Keratinocyte (primary cell): Measurements from ENCODE around the gene TRIM54. TPM values are rescaled to one million over a fixed set of nuclear protein-coding genes. Genes with fewer than 3 reads are reported as not detected.

Experiments
- DNase-seq: peaks from one replicate; pipeline ENCODE4 v3.0.0-alpha.2; 2011; ENCODE audit warnings: low read depth, missing footprints, low spot score
- FAIRE-seq: peaks from 2 replicates; lab custom pipeline; 2011; peaks lifted over from hg19 to GRCh38; lab: Jason Lieb, UNC
- H2AFZ ChIP-seq: 2 replicates; pipeline ENCODE4 v1.6.0; 2012; ENCODE audit warnings: low read length, control low read depth, inconsistent platforms; ENCODE audit not compliant: control insufficient read depth
- H3K27ac ChIP-seq: 2 replicates; pipeline ENCODE4 v1.5.1; 2011; ENCODE audit warnings: low read length; ENCODE audit not compliant: control insufficient read depth, insufficient read depth
- H3K27me3 ChIP-seq: 3 replicates; pipeline ENCODE4 v1.6.0; 2011; ENCODE audit warnings: low read length; ENCODE audit not compliant: control insufficient read depth, insufficient read depth; ENCODE audit errors: extremely low read depth
- H3K36me3 ChIP-seq, 2 experiments: 2 replicates in 1 of 2; 3 replicates in 1 of 2; pipeline ENCODE4 v1.5.1; 2011; ENCODE audit warnings: low read length in 2 of 2, mild to moderate bottlenecking in 1 of 2; ENCODE audit not compliant: control insufficient read depth in 2 of 2, insufficient read depth in 2 of 2; ENCODE audit errors: extremely low read depth in 1 of 2
- H3K4me1 ChIP-seq: 3 replicates; pipeline ENCODE4 v1.5.1; 2011; ENCODE audit warnings: low read length; ENCODE audit not compliant: control insufficient read depth, insufficient read depth; ENCODE audit errors: extremely low read depth
- H3K4me2 ChIP-seq: 3 replicates; pipeline ENCODE4 v1.6.0; 2011; ENCODE audit warnings: low read depth, low read length; ENCODE audit not compliant: control insufficient read depth, insufficient read depth; ENCODE audit errors: extremely low read depth
- H3K4me3 ChIP-seq, 3 experiments: fragments of 200-600 bp in 1 of 3; sonication (generic) in 1 of 3; 2 replicates in 2 of 3; 3 replicates in 1 of 3; pipeline ENCODE4 v1.5.1; 2011 to 2016; ENCODE audit warnings: low read length in 3 of 3, mild to moderate bottlenecking in 3 of 3, control low read depth in 2 of 3, inconsistent platforms in 1 of 3, low read depth in 1 of 3, mixed read lengths in 1 of 3, mixed run types in 1 of 3, moderate library complexity in 1 of 3; ENCODE audit not compliant: control insufficient read depth in 2 of 3, insufficient read depth in 2 of 3; ENCODE audit errors: extremely low read depth in 1 of 3
- H3K79me2 ChIP-seq: 2 replicates; pipeline ENCODE4 v1.6.0; 2012; ENCODE audit warnings: low read length; ENCODE audit not compliant: control insufficient read depth, insufficient read depth
- H3K9ac ChIP-seq: 3 replicates; pipeline ENCODE4 v1.6.0; 2011; ENCODE audit warnings: low read length; ENCODE audit not compliant: control insufficient read depth, insufficient read depth; ENCODE audit errors: extremely low read depth
- H3K9me1 ChIP-seq: 3 replicates; pipeline ENCODE4 v1.6.0; 2011; ENCODE audit warnings: low read length; ENCODE audit not compliant: control insufficient read depth, insufficient read depth; ENCODE audit errors: extremely low read depth
- H3K9me3 ChIP-seq: 2 replicates; pipeline ENCODE4 v1.5.1; 2012; ENCODE audit warnings: low read depth, low read length; ENCODE audit not compliant: control insufficient read depth
- H4K20me1 ChIP-seq: 3 replicates; pipeline ENCODE4 v1.6.0; 2011; ENCODE audit warnings: low read length; ENCODE audit not compliant: control insufficient read depth, insufficient read depth; ENCODE audit errors: extremely low read depth
- CTCF ChIP-seq, 3 experiments: IDR thresholded peaks in 1 of 3; conservative IDR thresholded peaks in 1 of 3; optimal IDR thresholded peaks in 1 of 3; 2 replicates in 2 of 3; 3 replicates in 1 of 3; pipeline versions ENCODE3 to v1.5.1; 2011; ENCODE audit warnings: low read length in 3 of 3, mild to moderate bottlenecking in 3 of 3, moderate library complexity in 2 of 3, control low read depth in 1 of 3, inconsistent platforms in 1 of 3; ENCODE audit not compliant: insufficient read depth in 2 of 3; ENCODE audit errors: extremely low read depth in 1 of 3
- EZH2 ChIP-seq: IDR thresholded peaks from one replicate; pipeline ENCODE4 v1.6.1; 2012; ENCODE audit warnings: inconsistent platforms, mild to moderate bottlenecking, low read length, moderate library complexity
- dilution Hi-C: fragments of 300-500 bp; cut with MboI; formaldehyde crosslinking; loops from one replicate; pipeline ENCODE4 v1.7.0; 2020; ENCODE audit warnings: low sequenced_read_pairs; ENCODE audit not compliant: extremely low pct_ligation_motif_present
- polyA plus RNA-seq, 5 experiments: library from polyadenylated mRNA; depleted of rRNA in 3 of 5; stranded (reverse) in 3 of 5; stranded (forward) in 1 of 5; unstranded in 1 of 5; fragments of >200 nt; gene quantifications; 1 replicate in 1 of 5; 2 replicates in 3 of 5; 3 replicates in 1 of 5; pipeline versions ENCODE4 v1.2.1 to v1.2.3, GENCODE V29; 2011 to 2012; ENCODE audit warnings: missing spikeins in 2 of 5, low read depth in 1 of 5, low replicate concordance in 1 of 5

TRIM54 gene
- polyA plus RNA-seq, 1 donor (not counting 4 experiments of a cell fraction or from before 2014, with no cell fraction given) = not detected

DNA sequence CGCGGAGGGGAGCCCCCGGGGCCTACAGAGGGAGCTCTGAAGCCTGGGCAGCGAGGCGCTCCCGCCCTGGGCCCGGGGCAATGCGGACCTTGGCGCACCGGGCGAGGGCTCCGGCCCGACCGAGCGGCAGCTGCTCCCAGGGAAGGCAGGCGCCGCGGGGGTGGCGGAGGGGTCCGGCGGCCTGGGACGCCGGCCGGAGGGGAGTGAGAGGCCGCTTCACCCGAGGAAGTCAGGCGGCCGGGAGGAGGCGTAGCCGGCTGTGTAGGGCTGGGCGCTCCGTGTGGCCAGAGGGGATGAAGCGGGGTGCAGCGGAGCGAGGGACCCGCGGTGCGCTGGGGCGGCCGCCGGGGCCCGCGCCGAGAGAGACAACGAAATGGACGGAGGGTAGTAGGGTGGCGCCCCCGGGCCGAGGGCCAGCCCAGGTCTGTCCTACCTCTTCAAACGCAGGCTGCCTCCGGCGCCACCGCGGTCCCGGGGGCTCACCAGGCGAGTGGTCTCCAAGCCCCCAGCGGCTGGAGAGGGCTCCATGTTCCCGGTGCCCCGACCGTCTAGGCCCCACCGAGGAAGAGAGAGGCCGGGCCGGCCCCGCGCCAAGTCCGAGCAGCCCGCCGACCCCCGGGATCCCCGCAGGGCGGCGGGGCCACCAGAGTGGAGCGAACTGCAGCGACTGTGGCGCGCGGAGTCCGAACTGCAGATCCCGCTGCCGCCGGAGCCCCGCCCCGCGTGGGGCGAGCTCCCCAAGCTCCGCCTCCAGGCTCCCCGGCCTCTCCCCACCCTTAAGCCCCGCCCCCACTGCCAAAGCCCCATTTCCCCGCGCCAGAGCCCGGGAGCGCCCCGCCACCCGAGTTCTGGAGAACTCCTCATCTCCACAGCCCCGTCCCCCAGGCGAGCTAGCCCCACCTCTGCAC lies 19.6 kb upstream of the TRIM54 start, which contains the start of gene SLC30A3:
TSS of gene SLC30A3 (minus strand) at position 669 of the 908 bp plus-strand sequence. CDS start at position 528, 141 bp downstream.
- Histone ChIP-seq H3K4me3 (peak within 1 kb of the TSS; percentile 27 to 54 (median 42)), H2AFZ (peak within 1 kb of the TSS; percentile 26), H4K20me1 (peaks cover 2% of the 10 kb centered on the region), H3K36me3 (no peaks in the 10 kb centered on the region), H3K9me3 (no peaks in the 10 kb centered on the region), H3K4me2 (peak within 1 kb of the TSS; percentile 71), H3K9me1 (no peaks in the 10 kb centered on the region), H3K27ac (no peak within 1 kb of the TSS), H3K9ac (no peak within 1 kb of the TSS), H3K79me2 (no peaks in the 10 kb centered on the region), H3K27me3 (peaks cover 77% of the 10 kb centered on the region), H3K4me1 (peaks cover 14% of the 10 kb centered on the region)
- dilution Hi-C loops = no loop called here
- TF ChIP-seq CTCF (optimal IDR thresholded peaks at IDR 0.05 in 1 of 3, IDR thresholded peaks at IDR 0.05 in 1 of 3, conservative IDR thresholded peaks at IDR 0.05 in 1 of 3; ENCODE audit: extremely low read depth in 1 of 3, insufficient read depth in 2 of 3, low read length in 3 of 3) = no peak
- peak; percentile 92 for TF ChIP-seq EZH2
- DNase-seq (no peak), FAIRE-seq (no peak)

- Histone ChIP-seq H3K9me3 (no peaks in the 10 kb centered on the region), H3K4me2 (peak overlapping the region; percentile 71), H3K9me1 (no peaks in the 10 kb centered on the region), H3K27ac (no peak overlapping the region), H4K20me1 (peaks cover 2% of the 10 kb centered on the region), H3K36me3 (no peaks in the 10 kb centered on the region), H3K79me2 (no peaks in the 10 kb centered on the region), H3K4me3 (peak overlapping the region; percentile 27 to 44 (median 42)), H3K9ac (no peak overlapping the region), H3K4me1 (peaks cover 14% of the 10 kb centered on the region), H3K27me3 (peaks cover 72% of the 10 kb centered on the region), H2AFZ (no peak overlapping the region)
- dilution Hi-C loops = no loop called here
- DNase-seq = no peak
- no peak for FAIRE-seq
- TF ChIP-seq CTCF (optimal IDR thresholded peaks at IDR 0.05 in 1 of 3, IDR thresholded peaks at IDR 0.05 in 1 of 3, conservative IDR thresholded peaks at IDR 0.05 in 1 of 3; ENCODE audit: extremely low read depth in 1 of 3, insufficient read depth in 2 of 3, low read length in 3 of 3) (no peak), EZH2 (peak; percentile 98)
Measured at GRCh38 chr2:27263287-27264252, 18.7 kb upstream of the TRIM54 start.
